H1 (cell line): Measurements from ENCODE around the gene CTDP1. TPM values are rescaled to one million over a fixed set of nuclear protein-coding genes. Genes with fewer than 3 reads are reported as not detected.

ENCODE experiments used
- CTCF ChIA-PET: fragments of 300-600 bp; sonication (Branson Sonifier 250); formaldehyde crosslinking; loops from one replicate; lab custom pipeline; 2021; ENCODE audit not compliant: partially characterized antibody; lab: Charles Lee
- POLR2A ChIA-PET: fragments of 300-600 bp; sonication (Branson Sonifier 250); formaldehyde crosslinking; loops from one replicate; lab custom pipeline; 2021; ENCODE audit warnings: inconsistent platforms; ENCODE audit not compliant: partially characterized antibody; lab: Charles Lee
- DNase-seq, 2 experiments: peaks; one replicate each; pipeline versions ENCODE4 v3.0.0 to v3.0.0-alpha.2; 2010 to 2022; ENCODE audit warnings: low spot score in 2 of 2, low read depth in 1 of 2, mixed read lengths in 1 of 2
- FAIRE-seq: peaks from 2 replicates; lab custom pipeline; 2011; peaks lifted over from hg19 to GRCh38; lab: Jason Lieb, UNC
- H2AFZ ChIP-seq: 2 replicates; pipeline ENCODE4 v1.8.1; 2012; ENCODE audit warnings: low read length, inconsistent platforms
- H2AK5ac ChIP-seq: 2 replicates; pipeline ENCODE4 v1.6.1; 2013; ENCODE audit warnings: low read depth, low read length
- H2BK120ac ChIP-seq: replicated peaks from 2 replicates; pipeline ENCODE3; 2013; ENCODE audit warnings: low read depth, low read length, inconsistent platforms
- H2BK12ac ChIP-seq: 2 replicates; pipeline ENCODE4 v1.6.1; 2013; ENCODE audit warnings: low read depth, low read length
- H2BK15ac ChIP-seq: 2 replicates; pipeline ENCODE4 v1.6.1; 2013; ENCODE audit warnings: low read length
- H2BK20ac ChIP-seq: 2 replicates; pipeline ENCODE4 v1.6.1; 2013; ENCODE audit warnings: low read length
- H2BK5ac ChIP-seq: 2 replicates; pipeline ENCODE4 v1.6.1; 2013; ENCODE audit warnings: low read depth, low read length
- H3K14ac ChIP-seq: 2 replicates; pipeline ENCODE4 v1.6.1; 2013; ENCODE audit warnings: inconsistent platforms; ENCODE audit not compliant: insufficient read length
- H3K18ac ChIP-seq: 2 replicates; pipeline ENCODE4 v1.6.1; 2013; ENCODE audit warnings: low read length; ENCODE audit errors: extremely low read depth
- H3K23ac ChIP-seq: 2 replicates; pipeline ENCODE4 v1.6.1; 2013; ENCODE audit warnings: inconsistent platforms; ENCODE audit not compliant: insufficient read length
- H3K23me2 ChIP-seq: 2 replicates; pipeline ENCODE4 v1.6.1; 2013; ENCODE audit warnings: low read depth, low read length
- H3K27ac ChIP-seq: 2 replicates; pipeline ENCODE4 v1.6.1; 2011; ENCODE audit warnings: low read depth, low read length, inconsistent platforms
- H3K27me3 ChIP-seq, 4 experiments: replicated peaks in 1 of 4; 1 replicate in 1 of 4; 2 replicates in 3 of 4; pipeline versions ENCODE4 v1.6.1 to v1.8.1; 2011 to 2013; ENCODE audit warnings: low read length in 3 of 4, mild to moderate bottlenecking in 3 of 4, inconsistent platforms in 2 of 4, mixed read lengths in 2 of 4, moderate library complexity in 1 of 4; ENCODE audit not compliant: control insufficient read depth in 3 of 4, insufficient read depth in 3 of 4; ENCODE audit errors: extremely low read depth in 1 of 4
- H3K36me3 ChIP-seq, 4 experiments: 2 replicates each; pipeline versions ENCODE4 v1.6.1 to v1.8.1; 2011 to 2013; ENCODE audit warnings: mild to moderate bottlenecking in 4 of 4, low read length in 3 of 4, moderate library complexity in 2 of 4, control low read depth in 1 of 4, inconsistent platforms in 1 of 4; ENCODE audit not compliant: insufficient read depth in 4 of 4, control insufficient read depth in 2 of 4
- H3K4ac ChIP-seq: replicated peaks from 2 replicates; pipeline ENCODE3; 2013; ENCODE audit warnings: low read length, low read depth, mixed read lengths, inconsistent platforms; ENCODE audit not compliant: insufficient read length
- H3K4me1 ChIP-seq, 4 experiments: replicated peaks in 1 of 4; 1 replicate in 1 of 4; 2 replicates in 3 of 4; pipeline versions ENCODE4 v1.6.1 to v1.8.1; 2011 to 2013; ENCODE audit warnings: low read length in 3 of 4, inconsistent platforms in 2 of 4, mixed read lengths in 1 of 4; ENCODE audit not compliant: insufficient read depth in 4 of 4, control insufficient read depth in 3 of 4
- H3K4me2 ChIP-seq, 2 experiments: 2 replicates each; pipeline versions ENCODE4 v1.6.1 to v1.8.1; 2011 to 2013; ENCODE audit warnings: low read depth in 2 of 2, low read length in 2 of 2, control low read depth in 1 of 2, inconsistent platforms in 1 of 2, mild to moderate bottlenecking in 1 of 2; ENCODE audit not compliant: insufficient read depth in 1 of 2
- H3K4me3 ChIP-seq, 4 experiments: fragments of 200-600, 300-600 bp in 1 of 4; sonication (generic), shearing (Covaris generic), sonication (Bioruptor Twin) in 1 of 4; 2 replicates each; pipeline versions ENCODE4 v1.5.1 to v1.8.1; 2011 to 2016; ENCODE audit warnings: low read length in 4 of 4, low read depth in 3 of 4, control low read depth in 2 of 4, inconsistent platforms in 2 of 4, mild to moderate bottlenecking in 2 of 4, mixed read lengths in 1 of 4, moderate library complexity in 1 of 4; ENCODE audit not compliant: insufficient read depth in 2 of 4; ENCODE audit errors: extremely low read depth in 1 of 4
- H3K56ac ChIP-seq: replicated peaks from 2 replicates; pipeline ENCODE3; 2013; ENCODE audit warnings: low read depth, mild to moderate bottlenecking, mixed read lengths, low read length, inconsistent platforms; ENCODE audit not compliant: insufficient read length
- H3K79me1 ChIP-seq: 2 replicates; pipeline ENCODE4 v1.6.1; 2013; ENCODE audit warnings: low read depth, low read length, control low read depth
- H3K79me2 ChIP-seq, 2 experiments: 2 replicates each; pipeline versions ENCODE4 v1.6.1 to v1.8.1; 2012 to 2013; ENCODE audit warnings: low read length in 2 of 2, mild to moderate bottlenecking in 2 of 2, inconsistent platforms in 1 of 2; ENCODE audit not compliant: insufficient read depth in 2 of 2, control insufficient read depth in 1 of 2
- H3K9ac ChIP-seq, 4 experiments: replicated peaks in 1 of 4; 1 replicate in 1 of 4; 2 replicates in 3 of 4; pipeline versions ENCODE4 v1.6.1 to v1.8.1; 2011 to 2013; ENCODE audit warnings: low read depth in 3 of 4, low read length in 3 of 4, control low read depth in 2 of 4, mild to moderate bottlenecking in 2 of 4, moderate library complexity in 2 of 4, inconsistent platforms in 1 of 4; ENCODE audit errors: extremely low read depth in 1 of 4
- H3K9me3 ChIP-seq, 2 experiments: 2 replicates each; pipeline versions ENCODE4 v1.6.1 to v1.8.1; 2012 to 2013; ENCODE audit warnings: mild to moderate bottlenecking in 2 of 2, moderate library complexity in 2 of 2, control low read depth in 1 of 2, inconsistent platforms in 1 of 2, low read depth in 1 of 2, low read length in 1 of 2, mixed read lengths in 1 of 2; ENCODE audit not compliant: insufficient read depth in 2 of 2
- H4K20me1 ChIP-seq, 2 experiments: replicated peaks in 1 of 2; 2 replicates each; pipeline versions ENCODE3 to v1.8.1; 2011 to 2013; ENCODE audit warnings: inconsistent platforms in 2 of 2, low read length in 2 of 2, mild to moderate bottlenecking in 1 of 2; ENCODE audit not compliant: insufficient read depth in 2 of 2, control insufficient read depth in 1 of 2
- H4K5ac ChIP-seq: 2 replicates; pipeline ENCODE4 v1.6.1; 2013; ENCODE audit warnings: low read length, low read depth, mixed read lengths, inconsistent platforms; ENCODE audit not compliant: insufficient read length
- H4K8ac ChIP-seq: 2 replicates; pipeline ENCODE4 v1.8.0; 2013; ENCODE audit warnings: mild to moderate bottlenecking, moderate library complexity, low read length, inconsistent platforms; ENCODE audit not compliant: insufficient read depth; ENCODE audit errors: extremely low read depth
- H4K91ac ChIP-seq: replicated peaks from 2 replicates; pipeline ENCODE3; 2013; ENCODE audit warnings: low read length, mixed read lengths, inconsistent platforms; ENCODE audit not compliant: insufficient read length
- EP300 ChIP-seq, 2 experiments: IDR thresholded peaks; 1 replicate in 1 of 2; 2 replicates in 1 of 2; pipeline ENCODE4 v1.6.1; 2011 to 2012; ENCODE audit warnings: low read depth in 2 of 2, low read length in 2 of 2, mild to moderate bottlenecking in 2 of 2, borderline replicate concordance in 1 of 2, inconsistent platforms in 1 of 2, moderate library complexity in 1 of 2
- JUND ChIP-seq: IDR thresholded peaks from 2 replicates; pipeline ENCODE4 v1.6.1; 2011; ENCODE audit warnings: mild to moderate bottlenecking, improper control_type of control experiment, low read length
- TCF12 ChIP-seq: IDR thresholded peaks from 2 replicates; pipeline ENCODE4 v1.6.1; 2011; ENCODE audit warnings: low read depth, mild to moderate bottlenecking, low read length
- WGBS, 2 experiments: shearing (Covaris generic) in 1 of 2; methylation state at CpG; one replicate each; pipeline versions ENCODE4 v1.1.6 to v1.1.7; 2013 to 2015; ENCODE audit warnings: low lambda C conversion rate in 2 of 2, mixed read lengths in 2 of 2, inconsistent platforms in 1 of 2, low coverage in 1 of 2, missing lambda C conversion rate in 1 of 2; ENCODE audit not compliant: insufficient replicate concordance in 2 of 2, insufficient coverage in 1 of 2, insufficient read length in 1 of 2; ENCODE audit errors: extremely low coverage in 1 of 2, missing lambda C conversion rate in 1 of 2; 5-methylcytosine and 5-hydroxymethylcytosine counted together
- polyA plus RNA-seq, 7 experiments: library from polyadenylated mRNA; depleted of rRNA in 3 of 7; stranded (reverse) in 5 of 7; unstranded in 2 of 7; fragments of >200 nt in 5 of 7; fragments of 200-250 nt in 2 of 7; gene quantifications; 1 replicate in 5 of 7; 2 replicates in 1 of 7; 4 replicates in 1 of 7; pipeline versions ENCODE4 v1.2.1 to v1.2.3, GENCODE V29; 2011 to 2013; ENCODE audit warnings: missing spikeins in 2 of 7, mixed read lengths in 2 of 7
- total RNA-seq: library from RNA; stranded (reverse); fragmentation: NEBNext Ultra II Directional; extraction: Animal tissue kit (Norgen Biotek cat#: 25700); gene quantifications from 2 replicates; pipeline ENCODE4 v1.2.1, GENCODE V29; 2021

Gene CTDP1
- total and polyA plus RNA-seq, 2 of the 8 experiments (the other 6 are each of a cell fraction or from before 2014, with no cell fraction given), result 16.6 to 37.0 TPM

- peaks cover 8% of the 10 kb centered on the region; the same call in 1 of the 2 replicates for H3K23me2 ChIP-seq
- H4K8ac ChIP-seq, result no peak overlapping the region
- no peak overlapping the region for H3K23ac ChIP-seq
- H4K20me1 ChIP-seq, result peaks cover 0 to 4% of the 10 kb centered on the region in 2 experiments
- H3K27ac ChIP-seq, result no peak overlapping the region
- no peak overlapping the region for H3K18ac ChIP-seq
- no peak overlapping the region for H3K4me3 ChIP-seq
- WGBS, 2 experiments, result 91% methylated on average over 15 of the region's 18 CpGs; no CpG with 5 or more reads in 1 of the 2 experiments
- FAIRE-seq, result no peak
- H3K4me1 ChIP-seq, result peaks cover 0 to 12% (median 5%) of the 10 kb centered on the region in 4 experiments; a peak in 5 of 7 replicates
- no peak overlapping the region for H2AK5ac ChIP-seq
- H2BK5ac ChIP-seq, result no peak overlapping the region
- no peak overlapping the region for H2BK20ac ChIP-seq
- H3K79me1 ChIP-seq, result no peaks in the 10 kb centered on the region
- H3K56ac ChIP-seq, result no peak overlapping the region
- no peak for DNase-seq
- CTCF ChIA-PET, result interaction anchor here (1.1 kb wide), 1 partner anchor 44 kb away, joined by 3 read pairs; no protein-coding TSS in a partner anchor
- H3K79me2 ChIP-seq, result no peaks in the 10 kb centered on the region
- H2BK120ac ChIP-seq, result no peak overlapping the region
- H4K5ac ChIP-seq, result no peak overlapping the region
- H3K4ac ChIP-seq, result no peak overlapping the region
- H2BK12ac ChIP-seq, result no peak overlapping the region
- H3K9ac ChIP-seq, result no peak overlapping the region
- no peaks in the 10 kb centered on the region for H3K36me3 ChIP-seq
- no peak overlapping the region for H2AFZ ChIP-seq
- H3K27me3 ChIP-seq, result peaks cover 13 to 32% (median 31%) of the 10 kb centered on the region in 4 experiments
- no peak overlapping the region for H4K91ac ChIP-seq
- TF ChIP-seq JUND (no peak), EP300 (IDR thresholded peaks at IDR 0.05; ENCODE audit: borderline replicate concordance in 1 of 2, low read depth in 2 of 2, low read length in 2 of 2) (no peak), TCF12 (no peak)
- no peak overlapping the region for H3K4me2 ChIP-seq
- no peak overlapping the region for H3K14ac ChIP-seq
- no peaks in the 10 kb centered on the region for H3K9me3 ChIP-seq
- H2BK15ac ChIP-seq, result no peak overlapping the region
- POLR2A ChIA-PET, result no interaction called here
These were observed 122.7 kb downstream of the CTDP1 start for GRCh38 chr18:79802298-79802697.
